ENCODE results near the gene UBE2E2.

The UBE2E2 gene

DNA sequence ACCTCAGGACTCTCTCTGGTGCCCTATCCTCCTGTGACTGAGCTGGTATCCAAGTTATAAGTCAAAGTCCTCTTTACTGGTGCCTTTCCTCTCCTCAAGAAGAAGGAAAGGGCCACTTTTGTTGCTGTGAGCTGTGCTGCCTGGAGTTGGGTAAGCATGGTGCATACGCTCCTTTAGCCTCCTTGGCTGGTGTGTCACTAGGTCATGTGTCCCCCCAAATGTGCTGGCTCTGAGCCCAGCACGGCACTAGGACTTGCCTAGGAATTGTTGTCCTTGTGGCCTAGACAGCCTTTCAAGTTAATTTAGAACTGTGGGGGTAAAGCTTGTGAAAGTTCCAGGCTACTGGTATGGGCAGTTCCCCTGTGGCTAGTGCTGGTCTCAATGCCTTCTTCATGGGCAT is 113.8 kb downstream of the UBE2E2 start:
- Mint-ChIP-seq H3K9me3 (peaks cover 3% of the 10 kb centered on the region), H3K27ac (no peak overlapping the region), H3K27me3 (ENCODE audit: low read depth) (no peaks in the 10 kb centered on the region), H3K4me3 (no peak overlapping the region), H3K36me3 (ENCODE audit: low read depth) (peaks cover 3% of the 10 kb centered on the region), H3K4me1 (peaks cover 37% of the 10 kb centered on the region)
- TF ChIP-seq, protein P1, sequence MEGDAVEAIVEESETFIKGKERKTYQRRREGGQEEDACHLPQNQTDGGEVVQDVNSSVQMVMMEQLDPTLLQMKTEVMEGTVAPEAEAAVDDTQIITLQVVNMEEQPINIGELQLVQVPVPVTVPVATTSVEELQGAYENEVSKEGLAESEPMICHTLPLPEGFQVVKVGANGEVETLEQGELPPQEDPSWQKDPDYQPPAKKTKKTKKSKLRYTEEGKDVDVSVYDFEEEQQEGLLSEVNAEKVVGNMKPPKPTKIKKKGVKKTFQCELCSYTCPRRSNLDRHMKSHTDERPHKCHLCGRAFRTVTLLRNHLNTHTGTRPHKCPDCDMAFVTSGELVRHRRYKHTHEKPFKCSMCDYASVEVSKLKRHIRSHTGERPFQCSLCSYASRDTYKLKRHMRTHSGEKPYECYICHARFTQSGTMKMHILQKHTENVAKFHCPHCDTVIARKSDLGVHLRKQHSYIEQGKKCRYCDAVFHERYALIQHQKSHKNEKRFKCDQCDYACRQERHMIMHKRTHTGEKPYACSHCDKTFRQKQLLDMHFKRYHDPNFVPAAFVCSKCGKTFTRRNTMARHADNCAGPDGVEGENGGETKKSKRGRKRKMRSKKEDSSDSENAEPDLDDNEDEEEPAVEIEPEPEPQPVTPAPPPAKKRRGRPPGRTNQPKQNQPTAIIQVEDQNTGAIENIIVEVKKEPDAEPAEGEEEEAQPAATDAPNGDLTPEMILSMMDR (IDR thresholded peaks at IDR 0.05; ENCODE audit: unreplicated experiment in 3 of 3), result no peak

DNA sequence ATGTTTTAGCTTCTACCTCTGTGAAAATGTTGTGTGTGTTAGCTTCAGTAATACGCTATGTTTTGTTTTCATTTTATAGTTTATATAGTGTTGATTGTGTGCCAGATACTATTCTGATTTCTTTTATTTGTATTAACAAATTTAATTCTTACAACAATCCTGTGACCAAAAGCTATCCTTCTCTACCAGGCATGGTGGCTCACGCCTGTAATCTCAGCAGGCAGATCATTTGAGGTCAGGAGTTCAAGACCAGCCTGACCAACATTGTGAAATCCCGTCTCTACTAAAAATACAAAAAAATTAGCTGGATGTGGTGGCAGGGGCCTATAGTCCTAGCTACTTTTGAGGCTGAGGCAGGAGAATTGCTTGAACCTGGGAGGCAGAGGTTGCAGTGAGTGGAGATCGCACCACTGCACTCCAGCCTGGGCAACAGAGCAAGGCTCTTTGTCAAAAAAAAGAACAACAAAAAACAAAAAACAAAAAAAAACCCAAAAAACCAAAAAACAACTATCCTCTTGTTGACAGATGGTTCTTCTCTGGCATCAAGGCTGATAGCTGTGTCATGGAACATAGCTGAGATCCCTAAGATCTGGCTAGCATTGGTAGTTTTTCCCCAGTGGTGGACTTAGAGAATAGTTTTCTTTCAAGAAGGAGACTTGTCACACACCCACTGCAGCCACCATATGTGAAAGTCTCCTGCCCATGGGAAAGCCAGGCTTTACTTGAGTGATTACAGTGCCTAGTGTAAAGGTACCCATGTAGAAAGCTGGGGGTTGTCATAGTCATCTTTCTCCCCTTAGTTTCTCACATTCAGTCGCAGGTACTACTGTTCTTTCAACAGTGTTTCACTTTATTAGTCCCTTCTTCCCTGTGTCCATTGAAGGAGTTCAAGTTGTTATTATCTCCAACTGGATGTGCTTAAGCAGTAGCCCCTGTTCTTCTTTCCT is 116.5 kb downstream of the UBE2E2 start:
- peaks cover 11% of the 10 kb centered on the region for H3K4me1 Mint-ChIP-seq
- H3K9me3 Mint-ChIP-seq, result peaks cover 3% of the 10 kb centered on the region
- peaks cover 3% of the 10 kb centered on the region for H3K36me3 Mint-ChIP-seq (ENCODE audit: low read depth)
- no peak overlapping the region for H3K4me3 Mint-ChIP-seq
- no peaks in the 10 kb centered on the region for H3K27me3 Mint-ChIP-seq (ENCODE audit: low read depth)
- H3K27ac Mint-ChIP-seq, result no peak overlapping the region
- TF ChIP-seq, protein P1 (IDR thresholded peaks at IDR 0.05; ENCODE audit: unreplicated experiment in 3 of 3), result no peak

DNA sequence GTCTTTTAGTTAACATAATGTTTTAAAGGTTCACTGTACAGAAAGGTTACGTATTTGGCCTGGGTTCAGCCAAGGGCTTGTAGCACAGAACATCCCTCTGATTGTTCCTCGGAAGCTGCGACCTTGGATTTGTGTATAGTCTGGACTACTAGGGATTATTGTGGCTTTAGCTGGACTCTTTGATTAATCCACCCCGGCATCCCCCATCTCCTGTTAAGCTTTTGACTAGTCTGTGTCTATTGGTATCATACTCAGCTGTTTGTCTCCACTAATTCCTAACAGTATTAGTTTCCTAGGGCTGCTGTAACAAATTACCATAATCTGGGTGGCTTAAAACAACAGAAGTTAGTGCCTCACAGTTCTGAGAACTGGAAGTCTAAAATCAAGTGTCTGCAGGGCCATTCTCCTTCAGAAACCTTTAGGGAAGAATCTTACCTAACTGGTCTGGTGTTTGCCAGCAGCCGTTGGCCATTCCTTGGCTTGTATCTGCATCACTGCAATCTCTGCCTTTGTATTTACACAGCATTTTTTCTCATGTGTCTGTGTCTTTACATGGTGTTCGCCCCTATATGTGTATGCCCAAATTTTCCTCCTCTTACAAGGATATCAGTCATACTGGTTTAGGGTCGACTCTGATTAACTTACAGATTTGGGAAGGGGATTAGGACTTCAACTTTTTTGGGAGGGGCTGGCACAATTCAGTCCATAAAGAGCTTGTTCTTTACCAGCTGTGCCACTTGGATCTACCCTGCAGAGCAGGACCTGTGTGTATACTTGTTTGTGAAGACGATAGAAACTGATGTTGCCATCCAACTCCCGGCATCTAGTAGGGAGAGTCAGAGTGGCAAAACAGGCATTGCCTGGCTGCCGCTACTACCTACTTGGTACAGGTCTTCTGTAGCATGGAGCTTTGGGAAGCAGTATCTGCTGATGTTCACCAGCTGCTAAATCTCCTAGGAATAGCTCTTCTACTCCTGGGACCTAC is 117.8 kb downstream of the UBE2E2 start:
- peaks cover 6% of the 10 kb centered on the region for H3K36me3 Mint-ChIP-seq (ENCODE audit: low read depth)
- H3K4me1 Mint-ChIP-seq, result no peaks in the 10 kb centered on the region
- TF ChIP-seq, protein P1 (IDR thresholded peaks at IDR 0.05; ENCODE audit: unreplicated experiment in 3 of 3), result no peak
- no peak overlapping the region for H3K4me3 Mint-ChIP-seq
- H3K27ac Mint-ChIP-seq, result no peak overlapping the region
- no peaks in the 10 kb centered on the region for H3K27me3 Mint-ChIP-seq (ENCODE audit: low read depth)
- peaks cover 6% of the 10 kb centered on the region for H3K9me3 Mint-ChIP-seq

DNA sequence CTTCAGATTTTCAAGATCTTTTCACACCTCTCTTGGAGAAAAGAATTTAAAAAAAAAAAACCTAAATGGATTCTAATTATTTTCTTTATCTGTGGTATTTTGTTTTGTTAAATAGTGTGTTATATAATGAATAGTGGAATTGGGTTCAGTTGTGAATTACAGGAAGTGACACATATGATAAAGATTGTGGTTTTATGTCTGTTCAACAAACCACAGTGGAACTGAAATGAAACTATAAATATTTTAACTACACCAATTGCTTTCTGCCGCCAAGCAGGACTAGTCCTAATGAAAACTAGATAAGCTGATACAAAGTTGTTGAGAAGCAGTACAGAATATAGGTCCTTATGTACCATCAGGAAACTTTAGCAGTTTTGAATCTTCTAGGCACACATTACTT is 121.6 kb downstream of the UBE2E2 start:
- H3K27ac Mint-ChIP-seq, result no peak overlapping the region
- H3K9me3 Mint-ChIP-seq, result peaks cover 9% of the 10 kb centered on the region
- H3K4me3 Mint-ChIP-seq, result no peak overlapping the region
- no peaks in the 10 kb centered on the region for H3K4me1 Mint-ChIP-seq
- no peaks in the 10 kb centered on the region for H3K27me3 Mint-ChIP-seq (ENCODE audit: low read depth)
- peaks cover 7% of the 10 kb centered on the region for H3K36me3 Mint-ChIP-seq (ENCODE audit: low read depth)
- TF ChIP-seq, protein P1 (IDR thresholded peaks at IDR 0.05; ENCODE audit: unreplicated experiment in 3 of 3), result no peak

DNA sequence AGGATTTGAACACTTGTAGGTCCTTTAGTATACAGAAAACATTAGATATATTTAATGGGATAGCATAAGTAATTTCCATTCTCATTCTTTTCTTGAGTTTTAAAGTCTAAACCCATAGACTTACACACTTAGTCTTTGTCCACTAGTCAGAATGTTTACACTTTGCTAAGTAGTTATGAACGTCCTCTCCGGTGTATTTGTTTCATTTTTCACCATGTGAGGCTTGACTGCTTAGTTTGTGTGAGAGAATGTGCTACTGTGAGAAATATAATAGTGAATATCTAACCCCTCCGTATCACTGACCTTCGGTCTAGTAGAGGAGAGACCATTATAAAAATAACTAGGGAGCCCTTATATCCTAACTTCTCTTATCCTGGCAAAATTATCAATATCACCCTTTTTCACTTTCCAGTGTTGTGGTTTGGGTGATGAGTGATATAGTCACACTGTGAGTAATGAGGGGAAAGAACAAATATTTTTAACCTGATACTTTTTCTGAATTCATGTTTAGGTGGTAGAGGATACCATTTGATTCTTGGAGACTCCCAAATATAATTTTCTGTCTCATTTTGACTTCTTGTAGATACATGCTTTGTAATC is 122.4 kb downstream of the UBE2E2 start:
- H3K27ac Mint-ChIP-seq, result no peak overlapping the region

More for the DNA sequence above, 122.4 kb downstream of the UBE2E2 start:
- Mint-ChIP-seq H3K4me3 (no peak overlapping the region), H3K4me1 (no peaks in the 10 kb centered on the region), H3K36me3 (ENCODE audit: low read depth) (peaks cover 7% of the 10 kb centered on the region), H3K27me3 (ENCODE audit: low read depth) (no peaks in the 10 kb centered on the region), H3K9me3 (peaks cover 9% of the 10 kb centered on the region)
- TF ChIP-seq, protein P1 (IDR thresholded peaks at IDR 0.05; ENCODE audit: unreplicated experiment in 3 of 3), result no peak
